ENCODE measurements around the gene OR10D3.

DNA sequence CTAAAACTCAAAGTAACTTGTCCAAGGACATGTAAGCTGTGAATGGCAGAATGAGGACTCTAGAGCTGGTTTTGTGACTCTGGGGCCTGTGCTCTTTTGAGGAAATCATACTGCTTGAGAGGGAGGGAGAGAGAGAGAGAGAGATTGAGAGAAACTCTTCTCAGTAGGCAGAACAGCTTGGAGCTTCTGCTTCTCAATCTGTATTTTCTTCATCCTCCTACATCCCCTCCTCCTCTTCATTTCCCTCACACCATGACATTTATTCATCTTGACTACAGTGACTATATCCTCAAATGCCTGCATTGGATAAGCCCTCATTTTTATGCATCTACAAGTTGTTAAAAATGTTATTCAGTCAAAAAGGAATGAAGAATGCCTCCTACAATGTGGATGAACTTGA, 23.7 kb upstream of the OR10D3 start:
- TF ChIP-seq, protein P1, sequence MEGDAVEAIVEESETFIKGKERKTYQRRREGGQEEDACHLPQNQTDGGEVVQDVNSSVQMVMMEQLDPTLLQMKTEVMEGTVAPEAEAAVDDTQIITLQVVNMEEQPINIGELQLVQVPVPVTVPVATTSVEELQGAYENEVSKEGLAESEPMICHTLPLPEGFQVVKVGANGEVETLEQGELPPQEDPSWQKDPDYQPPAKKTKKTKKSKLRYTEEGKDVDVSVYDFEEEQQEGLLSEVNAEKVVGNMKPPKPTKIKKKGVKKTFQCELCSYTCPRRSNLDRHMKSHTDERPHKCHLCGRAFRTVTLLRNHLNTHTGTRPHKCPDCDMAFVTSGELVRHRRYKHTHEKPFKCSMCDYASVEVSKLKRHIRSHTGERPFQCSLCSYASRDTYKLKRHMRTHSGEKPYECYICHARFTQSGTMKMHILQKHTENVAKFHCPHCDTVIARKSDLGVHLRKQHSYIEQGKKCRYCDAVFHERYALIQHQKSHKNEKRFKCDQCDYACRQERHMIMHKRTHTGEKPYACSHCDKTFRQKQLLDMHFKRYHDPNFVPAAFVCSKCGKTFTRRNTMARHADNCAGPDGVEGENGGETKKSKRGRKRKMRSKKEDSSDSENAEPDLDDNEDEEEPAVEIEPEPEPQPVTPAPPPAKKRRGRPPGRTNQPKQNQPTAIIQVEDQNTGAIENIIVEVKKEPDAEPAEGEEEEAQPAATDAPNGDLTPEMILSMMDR (IDR thresholded peaks at IDR 0.05; ENCODE audit: low read depth, low read length, missing input control) = no peak
- TF ChIP-seq YY1 (IDR thresholded peaks at IDR 0.05) (no peak), RAD21 (IDR thresholded peaks at IDR 0.05) (no peak), FOXA1 (IDR thresholded peaks at IDR 0.05) (no peak), JUND (IDR thresholded peaks at IDR 0.05) (no peak), SP1 (IDR thresholded peaks at IDR 0.05) (no peak), HNF4A (conservative IDR thresholded peaks at IDR 0.05) (no peak), GABPA (IDR thresholded peaks at IDR 0.05 in 1 of 2, conservative IDR thresholded peaks at IDR 0.05 in 1 of 2) (no peak), TAF1 (conservative IDR thresholded peaks at IDR 0.05) (no peak)
- TF ChIP-seq, protein P2, sequence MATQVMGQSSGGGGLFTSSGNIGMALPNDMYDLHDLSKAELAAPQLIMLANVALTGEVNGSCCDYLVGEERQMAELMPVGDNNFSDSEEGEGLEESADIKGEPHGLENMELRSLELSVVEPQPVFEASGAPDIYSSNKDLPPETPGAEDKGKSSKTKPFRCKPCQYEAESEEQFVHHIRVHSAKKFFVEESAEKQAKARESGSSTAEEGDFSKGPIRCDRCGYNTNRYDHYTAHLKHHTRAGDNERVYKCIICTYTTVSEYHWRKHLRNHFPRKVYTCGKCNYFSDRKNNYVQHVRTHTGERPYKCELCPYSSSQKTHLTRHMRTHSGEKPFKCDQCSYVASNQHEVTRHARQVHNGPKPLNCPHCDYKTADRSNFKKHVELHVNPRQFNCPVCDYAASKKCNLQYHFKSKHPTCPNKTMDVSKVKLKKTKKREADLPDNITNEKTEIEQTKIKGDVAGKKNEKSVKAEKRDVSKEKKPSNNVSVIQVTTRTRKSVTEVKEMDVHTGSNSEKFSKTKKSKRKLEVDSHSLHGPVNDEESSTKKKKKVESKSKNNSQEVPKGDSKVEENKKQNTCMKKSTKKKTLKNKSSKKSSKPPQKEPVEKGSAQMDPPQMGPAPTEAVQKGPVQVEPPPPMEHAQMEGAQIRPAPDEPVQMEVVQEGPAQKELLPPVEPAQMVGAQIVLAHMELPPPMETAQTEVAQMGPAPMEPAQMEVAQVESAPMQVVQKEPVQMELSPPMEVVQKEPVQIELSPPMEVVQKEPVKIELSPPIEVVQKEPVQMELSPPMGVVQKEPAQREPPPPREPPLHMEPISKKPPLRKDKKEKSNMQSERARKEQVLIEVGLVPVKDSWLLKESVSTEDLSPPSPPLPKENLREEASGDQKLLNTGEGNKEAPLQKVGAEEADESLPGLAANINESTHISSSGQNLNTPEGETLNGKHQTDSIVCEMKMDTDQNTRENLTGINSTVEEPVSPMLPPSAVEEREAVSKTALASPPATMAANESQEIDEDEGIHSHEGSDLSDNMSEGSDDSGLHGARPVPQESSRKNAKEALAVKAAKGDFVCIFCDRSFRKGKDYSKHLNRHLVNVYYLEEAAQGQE (IDR thresholded peaks at IDR 0.05) = no peak

All from liver (tissue), 3 donors.